IPS DF 4.7 (cell line): ENCODE results near the gene EEFSEC.

Experiments used
- DNase-seq: peaks from one replicate; pipeline ENCODE4 v3.0.0-alpha.2; 2013; ENCODE audit warnings: low spot score; ENCODE audit errors: extremely low read depth

Gene EEFSEC

GRCh38 chr3:128409624-128410581 is 256.6 kb downstream of the EEFSEC start:
- DNase-seq: no peak

- DNase-seq: no peak
Observed at GRCh38 chr3:128410669-128411573, 257.6 kb downstream of the EEFSEC start.

GRCh38 chr3:128411574-128412064 is 258.3 kb downstream of the EEFSEC start:
- no peak for DNase-seq

GRCh38 chr3:128412180-128413002 is 259.1 kb downstream of the EEFSEC start:
- DNase-seq: no peak

GRCh38 chr3:128413003-128413370 is 259.7 kb downstream of the EEFSEC start:
- DNase-seq: no peak

- DNase-seq: no peak
Observed at GRCh38 chr3:128413413-128414205, 260.3 kb downstream of the EEFSEC start.

GRCh38 chr3:128415200-128415772 is 262.0 kb downstream of the EEFSEC start:
- DNase-seq: no peak

GRCh38 chr3:128415773-128416577 is 262.7 kb downstream of the EEFSEC start:
- DNase-seq: no peak

- DNase-seq: no peak
Observed at GRCh38 chr3:128416578-128417211, 263.4 kb downstream of the EEFSEC start.

GRCh38 chr3:128418900-128419299 is 265.6 kb downstream of the EEFSEC start:
- DNase-seq: no peak

- DNase-seq: no peak
Observed at GRCh38 chr3:128419311-128419710, 266.0 kb downstream of the EEFSEC start.

GRCh38 chr3:128420289-128420688 is 267.0 kb downstream of the EEFSEC start:
- no peak for DNase-seq

GRCh38 chr3:128420720-128421438 is 267.6 kb downstream of the EEFSEC start:
- DNase-seq: no peak

- DNase-seq: no peak
Observed at GRCh38 chr3:128421439-128421836, 268.2 kb downstream of the EEFSEC start.

- DNase-seq: no peak
Observed at GRCh38 chr3:128421966-128422365, 268.7 kb downstream of the EEFSEC start.

- no peak for DNase-seq
Observed at GRCh38 chr3:128422762-128423524, 269.7 kb downstream of the EEFSEC start.

GRCh38 chr3:128423525-128424147 is 270.4 kb downstream of the EEFSEC start:
- DNase-seq: no peak
